Loucy (cell line): Measurements from ENCODE around the gene SLC43A2.

Experiments
- H2AFZ ChIP-seq: fragments of 200-600 bp; sonication (generic); 2 replicates; pipeline ENCODE4 v1.6.0; 2016; ENCODE audit warnings: antibody characterized with exemption, mild to moderate bottlenecking, low read length, moderate library complexity
- H3F3A ChIP-seq: fragments of 200-600 bp; 2 replicates; pipeline ENCODE4 v1.6.0; 2016; ENCODE audit warnings: antibody characterized with exemption, low read depth, mild to moderate bottlenecking
- H3K27me3 ChIP-seq: fragments of 200-600 bp; sonication (generic); 2 replicates; pipeline ENCODE4 v1.6.1; 2014; ENCODE audit warnings: low read length, mild to moderate bottlenecking; ENCODE audit not compliant: insufficient read depth, poor library complexity, severe bottlenecking
- H3K36me3 ChIP-seq: fragments of 200-600 bp; sonication (generic); 2 replicates; pipeline ENCODE4 v1.6.1; 2016; ENCODE audit warnings: low read length; ENCODE audit not compliant: insufficient read depth
- H3K4me1 ChIP-seq: fragments of 200-600 bp; sonication (generic); 2 replicates; pipeline ENCODE4 v1.5.1; 2014; ENCODE audit warnings: low read length, mild to moderate bottlenecking; ENCODE audit not compliant: insufficient read depth, poor library complexity, severe bottlenecking
- H3K4me2 ChIP-seq: fragments of 200-600 bp; sonication (generic); 2 replicates; pipeline ENCODE4 v1.6.0; 2014; ENCODE audit warnings: antibody characterized with exemption, low read length, low read depth, mild to moderate bottlenecking; ENCODE audit not compliant: poor library complexity, severe bottlenecking
- H3K4me3 ChIP-seq: fragments of 200-600 bp; sonication (generic); 2 replicates; pipeline ENCODE4 v1.5.1; 2014; ENCODE audit warnings: low read length, mild to moderate bottlenecking, mixed read lengths; ENCODE audit not compliant: poor library complexity, severe bottlenecking
- H3K79me2 ChIP-seq: fragments of 200-600 bp; sonication (generic); 2 replicates; pipeline ENCODE4 v1.6.1; 2014; ENCODE audit warnings: low read length; ENCODE audit not compliant: insufficient read depth
- H3K9ac ChIP-seq: fragments of 200-600 bp; sonication (generic); 2 replicates; pipeline ENCODE4 v1.6.0; 2014; ENCODE audit warnings: mild to moderate bottlenecking, low read depth, low read length, moderate library complexity; ENCODE audit not compliant: poor library complexity, severe bottlenecking
- H3K9me2 ChIP-seq: fragments of 200-600 bp; sonication (generic); replicated peaks from 2 replicates; pipeline ENCODE4 v1.6.1; 2016; ENCODE audit warnings: low read depth, low read length, mixed read lengths
- H3K9me3 ChIP-seq: fragments of 200-600 bp; sonication (generic); 2 replicates; pipeline ENCODE4 v1.6.1; 2014; ENCODE audit warnings: mild to moderate bottlenecking, antibody characterized with exemption, low read length, low read depth; ENCODE audit not compliant: insufficient read depth
- H4K20me1 ChIP-seq: fragments of 200-600 bp; sonication (generic); 2 replicates; pipeline ENCODE4 v1.6.0; 2014; ENCODE audit warnings: antibody characterized with exemption, low read length, mild to moderate bottlenecking; ENCODE audit not compliant: insufficient read depth, poor library complexity, severe bottlenecking
- CTCF ChIP-seq: fragments of 200-600 bp; sonication (generic); conservative IDR thresholded peaks from 2 replicates; pipeline ENCODE4 v1.5.1; 2014; ENCODE audit warnings: mild to moderate bottlenecking, antibody characterized with exemption, low read length
- EZH2phosphoT487 ChIP-seq: fragments of 200-600 bp; IDR thresholded peaks from 2 replicates; pipeline ENCODE4 v1.6.1; 2018; ENCODE audit warnings: antibody characterized with exemption, mild to moderate bottlenecking, moderate library complexity, borderline replicate concordance

SLC43A2 gene

GRCh38 chr17:1561420-1562175 lies 67.0 kb downstream of the SLC43A2 start:
- no peaks in the 10 kb centered on the region for H3K9me2 ChIP-seq
- TF ChIP-seq EZH2phosphoT487 (no peak), CTCF (peak; percentile 38)
- H3K9me3 ChIP-seq: no peaks in the 10 kb centered on the region
- H4K20me1 ChIP-seq: peaks cover 31% of the 10 kb centered on the region
- peaks cover 51% of the 10 kb centered on the region for H3K79me2 ChIP-seq
- H3K4me1 ChIP-seq: peaks cover 28% of the 10 kb centered on the region
- H3K9ac ChIP-seq: peak overlapping the region; percentile 77
- peaks cover 3% of the 10 kb centered on the region; the same call in 1 of the 2 replicates for H3K36me3 ChIP-seq
- H3K4me2 ChIP-seq: peak overlapping the region; percentile 81
- no peak overlapping the region for H2AFZ ChIP-seq
- peak overlapping the region; percentile 78 for H3K4me3 ChIP-seq
- no peaks in the 10 kb centered on the region for H3K27me3 ChIP-seq
- H3F3A ChIP-seq: no peaks in the 10 kb centered on the region

- Histone ChIP-seq H3K9me3 (no peaks in the 10 kb centered on the region), H3K9ac (peak overlapping the region; percentile 77), H3K79me2 (peaks cover 51% of the 10 kb centered on the region), H3F3A (no peaks in the 10 kb centered on the region), H3K27me3 (no peaks in the 10 kb centered on the region), H3K4me2 (peak overlapping the region; percentile 81), H3K4me1 (peaks cover 24% of the 10 kb centered on the region), H3K36me3 (peaks cover 3% of the 10 kb centered on the region; the same call in 1 of the 2 replicates), H2AFZ (no peak overlapping the region), H3K4me3 (peak overlapping the region; percentile 78), H4K20me1 (peaks cover 31% of the 10 kb centered on the region), H3K9me2 (no peaks in the 10 kb centered on the region)
- TF ChIP-seq CTCF (no peak), EZH2phosphoT487 (no peak)
These were observed 67.7 kb downstream of the SLC43A2 start for GRCh38 chr17:1560858-1561355.

GRCh38 chr17:1560101-1560857 lies 68.4 kb downstream of the SLC43A2 start:
- Histone ChIP-seq H3K9ac (peak overlapping the region; percentile 77), H3K4me1 (peaks cover 24% of the 10 kb centered on the region), H3K27me3 (no peaks in the 10 kb centered on the region), H3K9me3 (no peaks in the 10 kb centered on the region), H3K4me3 (peak overlapping the region; percentile 78), H2AFZ (no peak overlapping the region), H4K20me1 (peaks cover 31% of the 10 kb centered on the region), H3K36me3 (peaks cover 3% of the 10 kb centered on the region; the same call in 1 of the 2 replicates), H3K4me2 (peak overlapping the region; percentile 81), H3K9me2 (no peaks in the 10 kb centered on the region), H3F3A (no peaks in the 10 kb centered on the region), H3K79me2 (peaks cover 54% of the 10 kb centered on the region)
- TF ChIP-seq EZH2phosphoT487 (no peak), CTCF (no peak)
